GM23338 (cell line): ENCODE measurements around the gene IL10. TPM values are rescaled to one million over a fixed set of nuclear protein-coding genes. Genes with fewer than 3 reads are reported as not detected.

Experiments
- ATAC-seq: fragments of 200-7000 bp; cut with Tn5 transposase; 3 replicates; pipeline ENCODE4 v1.9.1; 2020
- DNase-seq: peaks from one replicate; pipeline ENCODE4 v3.0.0-alpha.2; 2015; ENCODE audit warnings: low spot score
- H2AFZ ChIP-seq: fragments of 200-600 bp; sonication (generic); 2 replicates; pipeline ENCODE4 v1.8.0; 2016; ENCODE audit warnings: antibody characterized with exemption, mild to moderate bottlenecking, moderate library complexity
- H3F3A ChIP-seq: fragments of 200-600 bp; sonication (generic); replicated peaks from 2 replicates; pipeline ENCODE4 v1.8.0; 2017; ENCODE audit warnings: antibody characterized with exemption, mixed run types, low read depth
- H3K27ac ChIP-seq: fragments of 200-600 bp; sonication (generic); 2 replicates; pipeline ENCODE4 v1.6.1; 2016; ENCODE audit warnings: low read depth
- H3K27me3 ChIP-seq: fragments of 200-600 bp; sonication (generic); 2 replicates; pipeline ENCODE4 v1.8.0; 2016; ENCODE audit warnings: mild to moderate bottlenecking, mixed run types, moderate library complexity; ENCODE audit not compliant: insufficient read depth
- H3K36me3 ChIP-seq: fragments of 200-600 bp; sonication (generic); 2 replicates; pipeline ENCODE4 v1.8.0; 2016; ENCODE audit warnings: mild to moderate bottlenecking; ENCODE audit not compliant: insufficient read depth
- H3K4me1 ChIP-seq: fragments of 200-600 bp; sonication (generic); 2 replicates; pipeline ENCODE4 v1.8.0; 2016; ENCODE audit warnings: mild to moderate bottlenecking, moderate library complexity; ENCODE audit not compliant: insufficient read depth
- H3K4me2 ChIP-seq: fragments of 200-600 bp; sonication (generic); 2 replicates; pipeline ENCODE4 v1.7.1; 2017; ENCODE audit warnings: mixed run types
- H3K4me3 ChIP-seq: fragments of 200-600 bp; sonication (generic); 2 replicates; pipeline ENCODE4 v1.6.1; 2016; ENCODE audit warnings: mixed run types
- H3K79me2 ChIP-seq: fragments of 200-600 bp; sonication (generic); replicated peaks from 2 replicates; pipeline ENCODE4 v1.8.0; 2017; ENCODE audit warnings: mild to moderate bottlenecking; ENCODE audit not compliant: insufficient read depth
- H3K9me2 ChIP-seq: fragments of 200-600 bp; sonication (generic); 2 replicates; pipeline ENCODE4 v1.8.0; 2017; ENCODE audit not compliant: insufficient read depth
- H4K20me1 ChIP-seq: fragments of 200-600 bp; sonication (generic); replicated peaks from 2 replicates; pipeline ENCODE4 v1.8.0; 2017; ENCODE audit warnings: mild to moderate bottlenecking; ENCODE audit not compliant: insufficient read depth
- H3K27ac Mint-ChIP-seq: 2 replicates; pipeline ENCODE4 v1.8.0; 2020; ENCODE audit warnings: inconsistent platforms, mild to moderate bottlenecking, moderate library complexity, mixed read lengths
- H3K27me3 Mint-ChIP-seq: 3 replicates; pipeline ENCODE4 v1.8.0; 2022; ENCODE audit warnings: low read depth, mild to moderate bottlenecking, moderate library complexity, mixed read lengths, inconsistent platforms; ENCODE audit not compliant: insufficient read depth, poor library complexity
- H3K36me3 Mint-ChIP-seq: 3 replicates; pipeline ENCODE4 v1.8.0; 2021; ENCODE audit warnings: low read depth, mild to moderate bottlenecking, inconsistent platforms, moderate library complexity, mixed read lengths
- H3K4me1 Mint-ChIP-seq: 3 replicates; pipeline ENCODE4 v1.8.0; 2020; ENCODE audit warnings: mild to moderate bottlenecking, inconsistent platforms, mixed read lengths
- H3K4me3 Mint-ChIP-seq: 3 replicates; pipeline ENCODE4 v1.8.0; 2021; ENCODE audit warnings: moderate library complexity, mild to moderate bottlenecking, inconsistent platforms, mixed read lengths
- H3K9me3 Mint-ChIP-seq: 3 replicates; pipeline ENCODE4 v1.8.0; 2020; ENCODE audit warnings: moderate library complexity, mild to moderate bottlenecking, inconsistent platforms, mixed read lengths
- CREB1 ChIP-seq: fragments of 250-450 bp; sonication (Bioruptor Pico); IDR thresholded peaks from 2 replicates; pipeline ENCODE4 v1.5.0; 2020; ENCODE audit warnings: low read depth, mild to moderate bottlenecking, moderate library complexity
- CTCF ChIP-seq, 2 experiments: fragments of 200-600 bp in 1 of 2; sonication (generic) in 1 of 2; conservative IDR thresholded peaks; 2 replicates each; pipeline versions ENCODE4 v1.5.1 to v1.6.1; 2016 to 2017; ENCODE audit warnings: antibody characterized with exemption in 2 of 2, low read depth in 2 of 2, mild to moderate bottlenecking in 2 of 2, moderate library complexity in 1 of 2
- ETS1 ChIP-seq: IDR thresholded peaks from 2 replicates; pipeline ENCODE4 v1.6.1; 2016; ENCODE audit warnings: antibody characterized with exemption
- EZH2 ChIP-seq: fragments of 200-600 bp; sonication (generic); IDR thresholded peaks from one replicate; pipeline ENCODE4 v1.8.0; 2017; ENCODE audit warnings: antibody characterized with exemption, mild to moderate bottlenecking, low read depth; ENCODE audit not compliant: unreplicated experiment
- EZH2phosphoT487 ChIP-seq: fragments of 200-600 bp; sonication (generic); IDR thresholded peaks from one replicate; pipeline ENCODE4 v1.8.1; 2018; ENCODE audit warnings: antibody characterized with exemption; ENCODE audit not compliant: unreplicated experiment
- JUNB ChIP-seq: IDR thresholded peaks from one replicate; pipeline ENCODE4 v1.6.1; 2016; ENCODE audit warnings: antibody characterized with exemption; ENCODE audit not compliant: unreplicated experiment
- NANOG ChIP-seq: IDR thresholded peaks from 2 replicates; pipeline ENCODE4 v1.6.1; 2016; ENCODE audit warnings: antibody characterized with exemption, borderline replicate concordance
- POLR2AphosphoS5 ChIP-seq: IDR thresholded peaks from 2 replicates; pipeline ENCODE4 v1.6.1; 2016; ENCODE audit warnings: antibody characterized with exemption, low read depth
- STAT1 ChIP-seq: IDR thresholded peaks from one replicate; pipeline ENCODE4 v1.6.1; 2016; ENCODE audit warnings: antibody characterized with exemption; ENCODE audit not compliant: unreplicated experiment
- ZNF114 ChIP-seq: fragments of 250-450 bp; sonication (Bioruptor Pico); IDR thresholded peaks from 2 replicates; pipeline ENCODE4 v1.5.0; 2020; ENCODE audit warnings: mild to moderate bottlenecking, moderate library complexity
- ZNF331 ChIP-seq: fragments of 250-450 bp; sonication (Bioruptor Pico); IDR thresholded peaks from 2 replicates; pipeline ENCODE4 v1.5.0; 2020; ENCODE audit warnings: low read depth, mild to moderate bottlenecking, moderate library complexity
- polyA plus RNA-seq: library from polyadenylated mRNA; unstranded; fragments of >200 nt; fragmentation: Nextera tagmentation; extraction: Ambion mirVana; gene quantifications from 2 replicates; pipeline ENCODE4 v1.2.1, GENCODE V29; 2016
- total RNA-seq: library from RNA; depleted of rRNA; stranded (reverse); fragments of >200 nt; shearing (Covaris generic); gene quantifications from 2 replicates; pipeline ENCODE4 v1.2.3, GENCODE V29; 2014
- TF ChIP-seq, protein P1 (sequence below): IDR thresholded peaks from one replicate; pipeline ENCODE4 v1.6.1; 2018; ENCODE audit warnings: antibody characterized with exemption; ENCODE audit not compliant: unreplicated experiment
- TF ChIP-seq, protein P2 (sequence below): fragments of 250-450 bp; sonication (Bioruptor Pico); IDR thresholded peaks from 2 replicates; pipeline ENCODE4 v1.5.0; 2020; ENCODE audit warnings: mild to moderate bottlenecking, moderate library complexity

The IL10 gene
- total and polyA plus RNA-seq, 2 experiments from 2014 or later = not detected

- Mint-ChIP-seq H3K4me3 (no peak overlapping the region), H3K4me1 (no peaks in the 10 kb centered on the region), H3K36me3 (no peaks in the 10 kb centered on the region), H3K9me3 (no peaks in the 10 kb centered on the region), H3K27me3 (peaks cover 5% of the 10 kb centered on the region), H3K27ac (no peak overlapping the region)
- Histone ChIP-seq H2AFZ (no peak overlapping the region), H3K36me3 (no peaks in the 10 kb centered on the region), H3K79me2 (no peaks in the 10 kb centered on the region), H4K20me1 (no peaks in the 10 kb centered on the region; the same call in 1 of the 2 replicates), H3K4me2 (no peak overlapping the region), H3F3A (no peaks in the 10 kb centered on the region), H3K27ac (no peak overlapping the region), H3K27me3 (no peaks in the 10 kb centered on the region), H3K9me2 (no peaks in the 10 kb centered on the region), H3K4me3 (no peak overlapping the region), H3K4me1 (no peaks in the 10 kb centered on the region)
- TF ChIP-seq JUNB (no peak), EZH2 (no peak), ZNF114 (no peak), NANOG (no peak), ZNF331 (no peak), CTCF (conservative IDR thresholded peaks at IDR 0.05; ENCODE audit: low read depth in 2 of 2) (no peak), CREB1 (CRISPR knock-in tag) (no peak), EZH2phosphoT487 (no peak), STAT1 (no peak), POLR2AphosphoS5 (no peak), ETS1 (no peak)
- TF ChIP-seq, protein P1, sequence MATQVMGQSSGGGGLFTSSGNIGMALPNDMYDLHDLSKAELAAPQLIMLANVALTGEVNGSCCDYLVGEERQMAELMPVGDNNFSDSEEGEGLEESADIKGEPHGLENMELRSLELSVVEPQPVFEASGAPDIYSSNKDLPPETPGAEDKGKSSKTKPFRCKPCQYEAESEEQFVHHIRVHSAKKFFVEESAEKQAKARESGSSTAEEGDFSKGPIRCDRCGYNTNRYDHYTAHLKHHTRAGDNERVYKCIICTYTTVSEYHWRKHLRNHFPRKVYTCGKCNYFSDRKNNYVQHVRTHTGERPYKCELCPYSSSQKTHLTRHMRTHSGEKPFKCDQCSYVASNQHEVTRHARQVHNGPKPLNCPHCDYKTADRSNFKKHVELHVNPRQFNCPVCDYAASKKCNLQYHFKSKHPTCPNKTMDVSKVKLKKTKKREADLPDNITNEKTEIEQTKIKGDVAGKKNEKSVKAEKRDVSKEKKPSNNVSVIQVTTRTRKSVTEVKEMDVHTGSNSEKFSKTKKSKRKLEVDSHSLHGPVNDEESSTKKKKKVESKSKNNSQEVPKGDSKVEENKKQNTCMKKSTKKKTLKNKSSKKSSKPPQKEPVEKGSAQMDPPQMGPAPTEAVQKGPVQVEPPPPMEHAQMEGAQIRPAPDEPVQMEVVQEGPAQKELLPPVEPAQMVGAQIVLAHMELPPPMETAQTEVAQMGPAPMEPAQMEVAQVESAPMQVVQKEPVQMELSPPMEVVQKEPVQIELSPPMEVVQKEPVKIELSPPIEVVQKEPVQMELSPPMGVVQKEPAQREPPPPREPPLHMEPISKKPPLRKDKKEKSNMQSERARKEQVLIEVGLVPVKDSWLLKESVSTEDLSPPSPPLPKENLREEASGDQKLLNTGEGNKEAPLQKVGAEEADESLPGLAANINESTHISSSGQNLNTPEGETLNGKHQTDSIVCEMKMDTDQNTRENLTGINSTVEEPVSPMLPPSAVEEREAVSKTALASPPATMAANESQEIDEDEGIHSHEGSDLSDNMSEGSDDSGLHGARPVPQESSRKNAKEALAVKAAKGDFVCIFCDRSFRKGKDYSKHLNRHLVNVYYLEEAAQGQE = no peak
- TF ChIP-seq, protein P2, sequence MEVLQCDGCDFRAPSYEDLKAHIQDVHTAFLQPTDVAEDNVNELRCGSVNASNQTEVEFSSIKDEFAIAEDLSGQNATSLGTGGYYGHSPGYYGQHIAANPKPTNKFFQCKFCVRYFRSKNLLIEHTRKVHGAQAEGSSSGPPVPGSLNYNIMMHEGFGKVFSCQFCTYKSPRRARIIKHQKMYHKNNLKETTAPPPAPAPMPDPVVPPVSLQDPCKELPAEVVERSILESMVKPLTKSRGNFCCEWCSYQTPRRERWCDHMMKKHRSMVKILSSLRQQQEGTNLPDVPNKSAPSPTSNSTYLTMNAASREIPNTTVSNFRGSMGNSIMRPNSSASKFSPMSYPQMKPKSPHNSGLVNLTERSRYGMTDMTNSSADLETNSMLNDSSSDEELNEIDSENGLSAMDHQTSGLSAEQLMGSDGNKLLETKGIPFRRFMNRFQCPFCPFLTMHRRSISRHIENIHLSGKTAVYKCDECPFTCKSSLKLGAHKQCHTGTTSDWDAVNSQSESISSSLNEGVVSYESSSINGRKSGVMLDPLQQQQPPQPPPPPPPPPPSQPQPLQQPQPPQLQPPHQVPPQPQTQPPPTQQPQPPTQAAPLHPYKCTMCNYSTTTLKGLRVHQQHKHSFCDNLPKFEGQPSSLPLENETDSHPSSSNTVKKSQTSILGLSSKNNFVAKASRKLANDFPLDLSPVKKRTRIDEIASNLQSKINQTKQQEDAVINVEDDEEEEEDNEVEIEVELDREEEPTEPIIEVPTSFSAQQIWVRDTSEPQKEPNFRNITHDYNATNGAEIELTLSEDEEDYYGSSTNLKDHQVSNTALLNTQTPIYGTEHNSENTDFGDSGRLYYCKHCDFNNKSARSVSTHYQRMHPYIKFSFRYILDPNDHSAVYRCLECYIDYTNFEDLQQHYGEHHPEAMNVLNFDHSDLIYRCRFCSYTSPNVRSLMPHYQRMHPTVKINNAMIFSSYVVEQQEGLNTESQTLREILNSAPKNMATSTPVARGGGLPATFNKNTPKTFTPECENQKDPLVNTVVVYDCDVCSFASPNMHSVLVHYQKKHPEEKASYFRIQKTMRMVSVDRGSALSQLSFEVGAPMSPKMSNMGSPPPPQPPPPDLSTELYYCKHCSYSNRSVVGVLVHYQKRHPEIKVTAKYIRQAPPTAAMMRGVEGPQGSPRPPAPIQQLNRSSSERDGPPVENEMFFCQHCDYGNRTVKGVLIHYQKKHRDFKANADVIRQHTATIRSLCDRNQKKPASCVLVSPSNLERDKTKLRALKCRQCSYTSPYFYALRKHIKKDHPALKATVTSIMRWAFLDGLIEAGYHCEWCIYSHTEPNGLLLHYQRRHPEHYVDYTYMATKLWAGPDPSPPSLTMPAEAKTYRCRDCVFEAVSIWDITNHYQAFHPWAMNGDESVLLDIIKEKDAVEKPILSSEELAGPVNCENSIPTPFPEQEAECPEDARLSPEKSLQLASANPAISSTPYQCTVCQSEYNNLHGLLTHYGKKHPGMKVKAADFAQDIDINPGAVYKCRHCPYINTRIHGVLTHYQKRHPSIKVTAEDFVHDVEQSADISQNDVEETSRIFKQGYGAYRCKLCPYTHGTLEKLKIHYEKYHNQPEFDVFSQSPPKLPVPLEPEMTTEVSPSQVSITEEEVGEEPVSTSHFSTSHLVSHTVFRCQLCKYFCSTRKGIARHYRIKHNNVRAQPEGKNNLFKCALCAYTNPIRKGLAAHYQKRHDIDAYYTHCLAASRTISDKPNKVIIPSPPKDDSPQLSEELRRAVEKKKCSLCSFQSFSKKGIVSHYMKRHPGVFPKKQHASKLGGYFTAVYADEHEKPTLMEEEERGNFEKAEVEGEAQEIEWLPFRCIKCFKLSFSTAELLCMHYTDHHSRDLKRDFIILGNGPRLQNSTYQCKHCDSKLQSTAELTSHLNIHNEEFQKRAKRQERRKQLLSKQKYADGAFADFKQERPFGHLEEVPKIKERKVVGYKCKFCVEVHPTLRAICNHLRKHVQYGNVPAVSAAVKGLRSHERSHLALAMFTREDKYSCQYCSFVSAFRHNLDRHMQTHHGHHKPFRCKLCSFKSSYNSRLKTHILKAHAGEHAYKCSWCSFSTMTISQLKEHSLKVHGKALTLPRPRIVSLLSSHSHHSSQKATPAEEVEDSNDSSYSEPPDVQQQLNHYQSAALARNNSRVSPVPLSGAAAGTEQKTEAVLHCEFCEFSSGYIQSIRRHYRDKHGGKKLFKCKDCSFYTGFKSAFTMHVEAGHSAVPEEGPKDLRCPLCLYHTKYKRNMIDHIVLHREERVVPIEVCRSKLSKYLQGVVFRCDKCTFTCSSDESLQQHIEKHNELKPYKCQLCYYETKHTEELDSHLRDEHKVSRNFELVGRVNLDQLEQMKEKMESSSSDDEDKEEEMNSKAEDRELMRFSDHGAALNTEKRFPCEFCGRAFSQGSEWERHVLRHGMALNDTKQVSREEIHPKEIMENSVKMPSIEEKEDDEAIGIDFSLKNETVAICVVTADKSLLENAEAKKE = no peak
- DNase-seq (no peak), ATAC-seq (no peak)
Observed at GRCh38 chr1:206802401-206802800, 30.1 kb upstream of the IL10 start.
